Measurements from ENCODE around the gene PNPT1.
"Not testable (repeated sequence)": the region's sequence is repeated elsewhere in the genome, so short reads cannot be mapped to it uniquely, and the experiment has no call there.

Gene PNPT1

DNA sequence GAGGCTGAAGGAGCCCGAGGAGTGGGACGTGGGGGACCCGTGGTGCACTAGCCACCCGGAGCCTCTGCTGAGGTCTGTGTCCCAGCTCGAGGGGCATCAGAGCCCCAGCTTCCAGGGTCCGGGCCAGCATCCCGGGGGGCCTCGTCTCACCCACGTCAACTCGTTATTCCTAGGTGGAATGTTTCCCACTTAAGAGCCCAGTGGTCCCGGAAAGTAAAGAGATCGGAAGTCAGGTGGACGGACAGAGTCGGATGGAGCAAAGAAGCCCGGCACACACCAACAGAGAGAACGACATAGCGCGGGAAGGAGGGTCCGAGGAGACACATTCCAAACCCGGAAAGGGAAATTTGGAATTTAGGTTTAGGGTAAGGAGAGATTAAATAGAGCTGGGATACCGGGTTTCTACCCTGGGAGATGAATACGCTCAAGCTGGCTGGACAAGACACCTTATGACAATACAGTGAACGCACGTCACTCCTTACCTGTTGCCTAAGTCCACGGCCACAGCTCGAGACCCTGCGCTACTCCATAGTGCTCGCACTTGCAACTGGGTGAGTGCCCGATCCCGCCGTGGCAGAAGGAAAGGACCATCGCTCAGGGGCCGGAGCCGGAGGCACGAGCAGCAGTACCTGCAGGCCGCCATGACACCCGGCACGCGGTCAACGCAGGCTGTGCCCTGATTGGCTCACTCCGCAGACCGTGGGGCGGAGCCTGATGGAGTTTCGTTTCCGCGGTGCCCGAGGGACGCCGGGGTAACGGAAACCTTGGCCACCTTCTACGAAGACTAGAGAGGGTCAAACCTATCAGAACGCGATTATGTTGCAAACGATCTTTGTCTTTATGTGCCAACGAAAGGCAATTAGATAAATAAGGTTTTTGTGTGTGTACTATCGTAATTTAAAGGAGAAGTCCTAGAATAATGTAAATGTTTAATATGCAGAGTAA, at the start of gene PNPT1:
TSS of gene PNPT1 (minus strand) at position 664 of the 945 bp plus-strand sequence. CDS start at position 643, 21 bp downstream.
- peak; percentile 96 for DNase-seq (ENCODE audit: low read depth)
- TF ChIP-seq, protein P1, sequence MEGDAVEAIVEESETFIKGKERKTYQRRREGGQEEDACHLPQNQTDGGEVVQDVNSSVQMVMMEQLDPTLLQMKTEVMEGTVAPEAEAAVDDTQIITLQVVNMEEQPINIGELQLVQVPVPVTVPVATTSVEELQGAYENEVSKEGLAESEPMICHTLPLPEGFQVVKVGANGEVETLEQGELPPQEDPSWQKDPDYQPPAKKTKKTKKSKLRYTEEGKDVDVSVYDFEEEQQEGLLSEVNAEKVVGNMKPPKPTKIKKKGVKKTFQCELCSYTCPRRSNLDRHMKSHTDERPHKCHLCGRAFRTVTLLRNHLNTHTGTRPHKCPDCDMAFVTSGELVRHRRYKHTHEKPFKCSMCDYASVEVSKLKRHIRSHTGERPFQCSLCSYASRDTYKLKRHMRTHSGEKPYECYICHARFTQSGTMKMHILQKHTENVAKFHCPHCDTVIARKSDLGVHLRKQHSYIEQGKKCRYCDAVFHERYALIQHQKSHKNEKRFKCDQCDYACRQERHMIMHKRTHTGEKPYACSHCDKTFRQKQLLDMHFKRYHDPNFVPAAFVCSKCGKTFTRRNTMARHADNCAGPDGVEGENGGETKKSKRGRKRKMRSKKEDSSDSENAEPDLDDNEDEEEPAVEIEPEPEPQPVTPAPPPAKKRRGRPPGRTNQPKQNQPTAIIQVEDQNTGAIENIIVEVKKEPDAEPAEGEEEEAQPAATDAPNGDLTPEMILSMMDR (conservative IDR thresholded peaks at IDR 0.05; ENCODE audit: low read depth, low read length), result no peak
- H3K4me3 ChIP-seq (ENCODE audit: low read depth, low read length), result peak within 1 kb of the TSS; percentile 98

DNA sequence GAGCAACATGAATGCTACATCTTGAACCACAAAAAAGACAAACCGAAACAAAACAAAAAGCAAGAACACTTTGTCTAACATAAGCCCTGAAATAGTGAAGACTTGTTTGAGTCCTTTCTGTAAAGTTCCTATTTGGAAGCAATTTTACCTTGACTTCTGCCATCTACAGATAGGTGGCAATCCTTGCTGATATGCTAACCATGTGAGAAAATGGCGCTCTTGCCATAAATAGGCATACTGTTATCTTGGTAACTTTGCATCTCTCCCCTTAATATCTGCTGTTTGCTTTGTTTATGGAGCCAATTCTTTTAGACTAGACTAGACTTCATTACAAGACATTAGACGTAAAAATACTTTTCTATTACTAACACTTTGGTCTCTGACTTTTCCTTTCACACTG, 49.4 kb upstream of the PNPT1 start:
- no peak for DNase-seq (ENCODE audit: low read depth)
- TF ChIP-seq, protein P1 (conservative IDR thresholded peaks at IDR 0.05; ENCODE audit: low read depth, low read length), result no peak
- H3K4me3 ChIP-seq (ENCODE audit: low read depth, low read length), result no peak overlapping the region

DNA sequence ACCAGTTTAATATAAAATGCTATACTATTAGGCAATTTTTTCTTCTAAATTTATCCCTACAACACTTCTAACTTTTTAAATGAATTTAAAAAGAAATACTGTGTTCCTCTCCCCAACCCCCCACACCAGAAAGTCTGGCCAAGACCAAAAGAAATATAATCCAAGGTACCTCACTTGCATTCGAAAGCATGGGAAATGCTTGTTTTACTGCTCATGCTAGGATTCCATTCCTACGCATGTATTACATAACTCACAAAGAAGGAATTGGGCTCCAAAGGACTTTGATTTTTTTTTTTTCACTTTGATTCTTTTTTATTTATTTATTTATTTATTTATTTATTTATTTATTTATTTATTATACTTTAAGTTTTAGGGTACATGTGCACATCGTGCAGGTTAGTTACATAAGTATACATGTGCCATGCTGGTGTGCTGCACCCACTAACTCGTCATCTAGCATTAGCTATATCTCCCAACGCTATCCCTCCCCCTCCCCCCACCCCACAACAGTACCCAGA, 42.4 kb upstream of the PNPT1 start:
- not testable (repeated sequence) for H3K4me3 ChIP-seq (ENCODE audit: low read depth, low read length)
- DNase-seq (ENCODE audit: low read depth), result peak; percentile 62

DNA sequence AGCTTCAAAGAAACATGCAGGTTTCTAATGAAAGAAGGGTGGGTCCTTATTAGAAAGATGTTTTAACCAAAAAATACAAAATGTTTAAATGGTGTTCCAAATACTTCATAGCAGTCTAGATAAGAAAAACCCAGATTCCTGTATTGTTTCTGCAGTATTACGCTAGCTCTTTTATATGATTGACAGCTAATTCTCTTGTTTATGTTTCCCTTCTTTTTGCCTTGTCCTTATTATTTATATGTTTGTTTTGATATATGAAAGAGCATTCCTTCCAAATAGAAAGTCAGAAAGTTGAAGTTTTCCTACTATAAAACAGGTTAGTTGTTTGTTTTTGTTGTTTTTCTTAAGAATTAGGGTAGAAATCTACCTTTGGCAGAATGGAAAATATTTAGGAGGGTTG, 41.1 kb upstream of the PNPT1 start:
- TF ChIP-seq, protein P1 (conservative IDR thresholded peaks at IDR 0.05; ENCODE audit: low read depth, low read length), result no peak
- H3K4me3 ChIP-seq (ENCODE audit: low read depth, low read length), result no peak overlapping the region
- DNase-seq (ENCODE audit: low read depth), result no peak

DNA sequence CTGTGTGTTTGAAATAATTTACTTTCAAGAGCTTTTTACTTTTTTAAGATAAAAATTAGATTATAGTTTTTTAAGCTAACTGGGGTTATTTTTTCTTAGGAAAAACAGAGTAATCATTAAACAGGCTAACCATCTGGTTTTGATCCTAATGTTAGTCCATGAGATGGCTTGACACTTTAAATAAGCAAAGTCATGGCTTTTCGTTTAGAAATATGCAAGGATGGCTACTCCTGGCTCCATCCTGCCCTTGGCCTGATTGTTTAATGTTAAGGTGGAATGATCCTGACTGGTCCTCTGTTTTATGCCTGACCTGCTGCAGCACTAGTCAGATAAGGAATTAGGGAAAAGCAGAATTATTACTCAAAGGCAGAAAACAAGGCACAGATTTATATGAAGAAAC, 39.7 kb upstream of the PNPT1 start:
- TF ChIP-seq, protein P1 (conservative IDR thresholded peaks at IDR 0.05; ENCODE audit: low read depth, low read length), result no peak
- DNase-seq (ENCODE audit: low read depth), result no peak

DNA sequence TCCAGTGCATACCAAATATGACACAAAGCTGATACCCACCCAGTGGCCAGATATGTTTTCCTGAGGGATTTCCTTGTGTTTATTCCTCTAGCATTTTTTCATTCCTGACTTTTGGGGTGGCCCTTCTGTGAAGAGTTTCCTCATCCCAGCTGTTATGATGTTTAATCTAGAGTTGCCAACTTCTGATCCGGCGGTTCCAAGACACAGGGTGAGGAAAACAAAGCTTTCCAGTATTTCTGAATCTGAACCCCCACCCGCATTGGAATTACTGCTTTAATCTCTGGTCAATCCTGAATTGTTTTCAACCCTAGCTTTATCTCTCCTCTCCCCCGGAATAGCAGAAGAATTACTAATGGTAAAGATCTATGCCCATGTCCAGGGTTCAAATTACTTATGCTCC, 39.2 kb upstream of the PNPT1 start:
- no peak overlapping the region for H3K4me3 ChIP-seq (ENCODE audit: low read depth, low read length)
- TF ChIP-seq, protein P1 (conservative IDR thresholded peaks at IDR 0.05; ENCODE audit: low read depth, low read length), result no peak
- peak; percentile 5 for DNase-seq (ENCODE audit: low read depth)

More for the DNA sequence above, 39.7 kb upstream of the PNPT1 start:
- no peak overlapping the region for H3K4me3 ChIP-seq (ENCODE audit: low read depth, low read length)

DNA sequence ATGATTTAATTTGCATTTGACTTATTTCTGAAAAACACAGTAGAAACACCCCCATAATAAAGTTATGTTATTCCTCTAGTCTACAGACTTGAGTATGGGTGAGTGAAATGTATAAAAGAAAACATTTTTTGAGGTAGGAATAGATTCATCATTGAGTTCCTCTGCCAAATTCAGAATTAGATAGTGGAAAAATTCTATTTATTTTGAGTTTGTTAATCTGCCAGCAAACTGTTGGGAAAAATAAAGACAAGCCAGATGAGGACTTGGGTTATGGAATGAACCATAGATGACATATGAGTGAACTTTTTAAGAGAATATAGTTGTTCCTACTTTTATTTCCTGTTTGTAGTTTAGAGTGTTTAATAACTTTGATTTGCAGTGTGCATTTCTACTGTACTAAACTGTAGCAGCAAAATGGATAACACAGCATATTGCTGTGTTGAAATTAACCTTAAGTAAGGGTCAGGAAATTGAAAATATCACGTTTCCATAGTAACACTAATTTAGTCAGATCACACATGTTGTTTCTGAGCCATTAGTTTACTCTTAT, 35.6 kb upstream of the PNPT1 start:
- DNase-seq (ENCODE audit: low read depth), result peak; percentile 13
- TF ChIP-seq, protein P1 (conservative IDR thresholded peaks at IDR 0.05; ENCODE audit: low read depth, low read length), result no peak
- H3K4me3 ChIP-seq (ENCODE audit: low read depth, low read length), result no peak overlapping the region
